ENCODE measurements around the gene ETFA.
"Not testable (repeated sequence)": the region's sequence is repeated elsewhere in the genome, so short reads cannot be mapped to it uniquely, and the experiment has no call there.

Gene ETFA

GRCh38 chr15:76324066-76324465 lies 12.8 kb upstream of the ETFA start:
- no peak for FAIRE-seq

GRCh38 chr15:76321602-76322001 lies 10.3 kb upstream of the ETFA start:
- FAIRE-seq: no peak

- no peak for FAIRE-seq
Measured at GRCh38 chr15:76321171-76321570, 9.9 kb upstream of the ETFA start.

- no peak for FAIRE-seq
Measured at GRCh38 chr15:76320012-76320411, 8.7 kb upstream of the ETFA start.

- FAIRE-seq: no peak
Measured at GRCh38 chr15:76313731-76314130, 2.5 kb upstream of the ETFA start.

- FAIRE-seq: not testable (repeated sequence)
Measured at GRCh38 chr15:76313175-76313567, 1.9 kb upstream of the ETFA start.

- no peak for FAIRE-seq
Measured at GRCh38 chr15:76312540-76313174, 1.4 kb upstream of the ETFA start.

- no peak for FAIRE-seq
Measured at GRCh38 chr15:76310475-76311099, 682 bp downstream of the ETFA start.

GRCh38 chr15:76309601-76310330 lies 1.5 kb downstream of the ETFA start:
- FAIRE-seq: no peak

GRCh38 chr15:76303909-76304308 lies 7.4 kb downstream of the ETFA start:
- FAIRE-seq: no peak

GRCh38 chr15:76299786-76300185 lies 11.5 kb downstream of the ETFA start:
- FAIRE-seq: no peak

GRCh38 chr15:76298986-76299385 lies 12.3 kb downstream of the ETFA start:
- FAIRE-seq: no peak

GRCh38 chr15:76297951-76298350 lies 13.3 kb downstream of the ETFA start:
- FAIRE-seq: not testable (repeated sequence)

GRCh38 chr15:76296849-76297248 lies 14.4 kb downstream of the ETFA start:
- FAIRE-seq: no peak

GRCh38 chr15:76294463-76294862 lies 16.8 kb downstream of the ETFA start:
- FAIRE-seq: not testable (repeated sequence)

- FAIRE-seq: no peak
Measured at GRCh38 chr15:76293361-76293760, 17.9 kb downstream of the ETFA start.

GRCh38 chr15:76289582-76289981 lies 21.7 kb downstream of the ETFA start:
- FAIRE-seq: no peak

- FAIRE-seq: peak; percentile 59
Measured at GRCh38 chr15:76286271-76286879, 24.9 kb downstream of the ETFA start.

GRCh38 chr15:76285241-76285825 lies 25.9 kb downstream of the ETFA start:
- peak; percentile 47 for FAIRE-seq

- no peak for FAIRE-seq
Measured at GRCh38 chr15:76282465-76282864, 28.8 kb downstream of the ETFA start.

- FAIRE-seq: no peak
Measured at GRCh38 chr15:76278651-76279050, 32.6 kb downstream of the ETFA start.

- FAIRE-seq: no peak
Measured at GRCh38 chr15:76274821-76275220, 36.4 kb downstream of the ETFA start.

GRCh38 chr15:76274226-76274625 lies 37.0 kb downstream of the ETFA start:
- no peak for FAIRE-seq
